ENCODE data around the gene REEP2. TPM values are rescaled to one million over a fixed set of nuclear protein-coding genes. Genes with fewer than 3 reads are reported as not detected.
"Not testable (repeated sequence)": the region's sequence is repeated elsewhere in the genome, so short reads cannot be mapped to it uniquely, and the experiment has no call there.

REEP2 gene
- 3.4 and 12.3 TPM in 2 replicates for total RNA-seq (2014; rRNA removed; shearing (Covaris generic))

- DNase-seq (ENCODE audit: low read depth), result peak; percentile 64
These were observed at the start of gene REEP2 for GRCh38 chr5:138438724-138439476. REEP2 (plus strand) TSS chr5:138439057; CDS start chr5:138439209, 152 bp downstream.

GRCh38 chr5:138389332-138389731, 49.5 kb upstream of the REEP2 start:
- DNase-seq (ENCODE audit: low read depth), result no peak

GRCh38 chr5:138389911-138390310, 48.9 kb upstream of the REEP2 start:
- not testable (repeated sequence) for DNase-seq (ENCODE audit: low read depth)

- no peak for DNase-seq (ENCODE audit: low read depth)
These were observed 46.9 kb upstream of the REEP2 start for GRCh38 chr5:138391859-138392386.

- no peak for DNase-seq (ENCODE audit: low read depth)
These were observed 36.2 kb upstream of the REEP2 start for GRCh38 chr5:138402640-138403039.

GRCh38 chr5:138408023-138408422, 30.8 kb upstream of the REEP2 start:
- peak; percentile 11 for DNase-seq (ENCODE audit: low read depth)

GRCh38 chr5:138410996-138411640, 27.7 kb upstream of the REEP2 start:
- DNase-seq (ENCODE audit: low read depth), result peak; percentile 45

GRCh38 chr5:138418444-138418843, 20.4 kb upstream of the REEP2 start:
- no peak for DNase-seq (ENCODE audit: low read depth)

- DNase-seq (ENCODE audit: low read depth), result no peak
These were observed 13.8 kb upstream of the REEP2 start for GRCh38 chr5:138425079-138425478.

- no peak for DNase-seq (ENCODE audit: low read depth)
These were observed 2.9 kb upstream of the REEP2 start for GRCh38 chr5:138435943-138436342.

GRCh38 chr5:138438003-138438723, 694 bp upstream of the REEP2 start:
- no peak for DNase-seq (ENCODE audit: low read depth)

GRCh38 chr5:138439477-138440158, 761 bp downstream of the REEP2 start:
- no peak for DNase-seq (ENCODE audit: low read depth)

- DNase-seq (ENCODE audit: low read depth), result no peak
These were observed 1.6 kb downstream of the REEP2 start for GRCh38 chr5:138440159-138441073.

- no peak for DNase-seq (ENCODE audit: low read depth)
These were observed 2.4 kb downstream of the REEP2 start for GRCh38 chr5:138441221-138441620.

- no peak for DNase-seq (ENCODE audit: low read depth)
These were observed 5.4 kb downstream of the REEP2 start for GRCh38 chr5:138444078-138444773.

- DNase-seq (ENCODE audit: low read depth), result no peak
These were observed 6.1 kb downstream of the REEP2 start for GRCh38 chr5:138444774-138445546.

- no peak for DNase-seq (ENCODE audit: low read depth)
These were observed 6.9 kb downstream of the REEP2 start for GRCh38 chr5:138445547-138446271.

- peak; percentile 1 for DNase-seq (ENCODE audit: low read depth)
These were observed 9.2 kb downstream of the REEP2 start for GRCh38 chr5:138448070-138448469.

Measured in Daoy (cell line).